DOHH2 (cell line): ENCODE measurements around the gene RIN3.
"Not testable (repeated sequence)": the region's sequence is repeated elsewhere in the genome, so short reads cannot be mapped to it uniquely, and the experiment has no call there.

Source experiments
- H3F3A ChIP-seq: fragments of 200-600 bp; sonication (generic), shearing (Covaris generic); 2 replicates; pipeline ENCODE4 v1.6.0; 2016; ENCODE audit warnings: antibody characterized with exemption, mild to moderate bottlenecking; ENCODE audit not compliant: control insufficient read depth, insufficient read depth
- H3K27ac ChIP-seq: fragments of 200-600 bp; sonication (generic); 2 replicates; pipeline ENCODE4 v1.5.1; 2014; ENCODE audit warnings: low read depth, mild to moderate bottlenecking, low read length, moderate library complexity
- H3K27me3 ChIP-seq: fragments of 200-600 bp; sonication (generic); 2 replicates; pipeline ENCODE4 v1.6.1; 2014; ENCODE audit warnings: mild to moderate bottlenecking, low read length, mixed read lengths; ENCODE audit not compliant: control insufficient read depth
- H3K36me3 ChIP-seq: fragments of 200-600 bp; sonication (generic); 2 replicates; pipeline ENCODE4 v1.6.1; 2014; ENCODE audit warnings: mild to moderate bottlenecking, low read length, moderate library complexity, mixed read lengths; ENCODE audit not compliant: control insufficient read depth
- H3K4me1 ChIP-seq: fragments of 200-600 bp; sonication (generic); 2 replicates; pipeline ENCODE4 v1.6.1; 2014; ENCODE audit warnings: mild to moderate bottlenecking, low read length, mixed read lengths; ENCODE audit not compliant: control insufficient read depth
- H3K4me2 ChIP-seq: fragments of 200-600 bp; sonication (generic); 2 replicates; pipeline ENCODE4 v1.6.0; 2014; ENCODE audit warnings: mild to moderate bottlenecking, low read length, moderate library complexity
- H3K4me3 ChIP-seq: fragments of 200-600 bp; sonication (generic); 2 replicates; pipeline ENCODE4 v1.5.1; 2014; ENCODE audit warnings: mild to moderate bottlenecking, low read length, mixed read lengths
- H3K79me2 ChIP-seq: fragments of 200-600 bp; sonication (generic); 2 replicates; pipeline ENCODE4 v1.6.1; 2014; ENCODE audit warnings: mild to moderate bottlenecking, low read length, mixed read lengths; ENCODE audit not compliant: control insufficient read depth
- H3K9me2 ChIP-seq: fragments of 200-600 bp; sonication (generic); replicated peaks from 2 replicates; pipeline ENCODE4 v1.6.1; 2014; ENCODE audit warnings: mild to moderate bottlenecking, low read length, mixed read lengths; ENCODE audit not compliant: control insufficient read depth
- H3K9me3 ChIP-seq: fragments of 200-600 bp; sonication (generic); 2 replicates; pipeline ENCODE4 v1.6.1; 2014; ENCODE audit warnings: antibody characterized with exemption, low read length, mixed read lengths; ENCODE audit not compliant: control insufficient read depth, insufficient read depth
- H4K20me1 ChIP-seq: fragments of 200-600 bp; sonication (generic); 2 replicates; pipeline ENCODE4 v1.6.0; 2014; ENCODE audit warnings: low read depth, mild to moderate bottlenecking, antibody characterized with exemption, low read length, moderate library complexity; ENCODE audit not compliant: control insufficient read depth, insufficient read depth
- EZH2phosphoT487 ChIP-seq: fragments of 200-600 bp; sonication (generic); IDR thresholded peaks from 2 replicates; pipeline ENCODE4 v1.6.1; 2017; ENCODE audit warnings: borderline replicate concordance, mild to moderate bottlenecking, antibody characterized with exemption, low read length, moderate library complexity, mixed read lengths
- TF ChIP-seq, protein P1 (sequence below): fragments of 200-600 bp; sonication (generic); IDR thresholded peaks from one replicate; pipeline ENCODE4 v1.5.1; 2014; ENCODE audit warnings: antibody characterized with exemption, mild to moderate bottlenecking, low read depth, low read length; ENCODE audit not compliant: poor library complexity, severe bottlenecking

Gene RIN3

DNA sequence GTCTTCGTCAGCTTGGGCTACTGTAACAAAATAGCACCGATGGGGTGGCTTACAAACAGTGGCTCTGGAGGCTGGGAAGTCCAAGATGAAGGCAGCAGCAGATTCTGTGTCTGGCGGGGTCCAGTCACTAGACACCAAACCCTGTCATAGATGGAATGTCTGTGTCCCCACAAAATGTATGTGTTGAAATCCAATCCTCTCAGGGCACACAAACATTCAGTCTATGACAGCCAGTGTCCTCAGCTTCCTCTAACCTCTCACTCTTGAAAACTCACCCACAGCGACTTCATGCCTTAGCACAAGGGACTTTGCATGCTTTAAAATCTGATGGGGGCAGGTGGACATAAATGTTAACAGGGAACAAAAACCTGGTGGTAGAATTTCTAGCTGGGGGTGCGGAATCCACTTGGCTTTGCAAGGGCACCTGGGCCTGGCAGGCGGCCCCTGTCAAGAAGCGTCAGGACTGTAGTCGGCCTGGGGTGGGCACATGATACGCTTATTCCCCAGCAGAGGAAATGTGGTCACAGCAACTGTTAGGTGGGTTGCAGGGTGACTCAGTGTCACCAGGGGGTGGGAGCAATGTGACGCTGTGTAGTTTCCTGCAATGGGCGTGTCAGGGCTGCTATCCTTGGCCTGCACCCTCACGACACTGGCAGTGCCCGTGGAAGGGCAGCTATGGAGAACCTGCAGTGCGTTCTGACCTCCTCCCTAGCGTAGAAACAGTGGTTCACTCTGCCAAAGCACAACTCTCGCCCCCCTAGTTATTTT lies 17.7 kb downstream of the RIN3 start:
- no peaks in the 10 kb centered on the region for H3F3A ChIP-seq
- no peaks in the 10 kb centered on the region for H3K36me3 ChIP-seq
- no peak overlapping the region for H3K27ac ChIP-seq
- no peaks in the 10 kb centered on the region for H3K9me2 ChIP-seq
- H3K4me1 ChIP-seq, result no peaks in the 10 kb centered on the region
- no peak for TF ChIP-seq EZH2phosphoT487
- TF ChIP-seq, protein P1, sequence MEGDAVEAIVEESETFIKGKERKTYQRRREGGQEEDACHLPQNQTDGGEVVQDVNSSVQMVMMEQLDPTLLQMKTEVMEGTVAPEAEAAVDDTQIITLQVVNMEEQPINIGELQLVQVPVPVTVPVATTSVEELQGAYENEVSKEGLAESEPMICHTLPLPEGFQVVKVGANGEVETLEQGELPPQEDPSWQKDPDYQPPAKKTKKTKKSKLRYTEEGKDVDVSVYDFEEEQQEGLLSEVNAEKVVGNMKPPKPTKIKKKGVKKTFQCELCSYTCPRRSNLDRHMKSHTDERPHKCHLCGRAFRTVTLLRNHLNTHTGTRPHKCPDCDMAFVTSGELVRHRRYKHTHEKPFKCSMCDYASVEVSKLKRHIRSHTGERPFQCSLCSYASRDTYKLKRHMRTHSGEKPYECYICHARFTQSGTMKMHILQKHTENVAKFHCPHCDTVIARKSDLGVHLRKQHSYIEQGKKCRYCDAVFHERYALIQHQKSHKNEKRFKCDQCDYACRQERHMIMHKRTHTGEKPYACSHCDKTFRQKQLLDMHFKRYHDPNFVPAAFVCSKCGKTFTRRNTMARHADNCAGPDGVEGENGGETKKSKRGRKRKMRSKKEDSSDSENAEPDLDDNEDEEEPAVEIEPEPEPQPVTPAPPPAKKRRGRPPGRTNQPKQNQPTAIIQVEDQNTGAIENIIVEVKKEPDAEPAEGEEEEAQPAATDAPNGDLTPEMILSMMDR, result no peak
- no peaks in the 10 kb centered on the region for H3K9me3 ChIP-seq
- H3K27me3 ChIP-seq, result no peaks in the 10 kb centered on the region; the same call in 1 of the 2 replicates
- no peak overlapping the region for H3K4me3 ChIP-seq
- H4K20me1 ChIP-seq, result no peaks in the 10 kb centered on the region
- H3K4me2 ChIP-seq, result no peak overlapping the region
- H3K79me2 ChIP-seq, result no peaks in the 10 kb centered on the region

DNA sequence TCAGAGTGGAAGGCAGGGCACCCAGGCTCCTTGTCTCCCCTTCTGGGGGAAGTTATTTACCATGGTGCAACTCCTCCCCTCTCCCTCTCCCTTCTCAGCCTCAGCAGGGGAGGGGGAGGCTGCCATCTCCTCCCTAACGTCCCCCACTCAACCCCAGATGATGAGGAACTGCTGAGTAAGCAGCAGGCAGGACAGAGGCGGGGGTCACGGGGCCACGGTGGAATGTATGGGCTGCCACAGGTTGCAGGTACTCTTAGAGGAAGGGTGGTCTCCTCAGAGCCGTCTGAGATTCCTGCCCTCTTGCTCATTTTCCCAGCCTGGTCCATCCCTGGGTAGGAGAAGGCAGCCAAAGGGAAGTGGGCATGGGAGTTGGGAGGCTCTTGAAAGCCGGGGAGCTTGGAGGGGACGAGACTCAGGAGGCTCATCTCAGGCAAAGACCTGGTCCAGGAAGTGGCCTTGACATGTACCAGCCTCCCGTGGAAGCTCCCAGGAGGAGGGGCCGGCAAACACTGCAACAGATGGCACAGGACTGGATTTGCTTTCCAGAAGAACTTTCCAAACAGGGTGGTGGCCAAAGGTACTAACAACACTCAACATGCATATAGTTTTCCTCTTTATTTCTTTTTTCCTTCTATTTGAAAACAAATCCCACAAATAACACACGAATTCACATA lies 19.0 kb downstream of the RIN3 start:
- no peaks in the 10 kb centered on the region for H3K9me3 ChIP-seq
- no peaks in the 10 kb centered on the region; the same call in 1 of the 2 replicates for H3K27me3 ChIP-seq
- no peaks in the 10 kb centered on the region for H3F3A ChIP-seq
- no peak overlapping the region for H3K4me3 ChIP-seq
- H3K27ac ChIP-seq, result no peak overlapping the region
- H3K9me2 ChIP-seq, result no peaks in the 10 kb centered on the region
- no peaks in the 10 kb centered on the region for H4K20me1 ChIP-seq
- H3K36me3 ChIP-seq, result no peaks in the 10 kb centered on the region
- no peaks in the 10 kb centered on the region for H3K4me1 ChIP-seq
- TF ChIP-seq, protein P1, result no peak
- no peak for TF ChIP-seq EZH2phosphoT487
- H3K79me2 ChIP-seq, result no peaks in the 10 kb centered on the region
- H3K4me2 ChIP-seq, result no peak overlapping the region

DNA sequence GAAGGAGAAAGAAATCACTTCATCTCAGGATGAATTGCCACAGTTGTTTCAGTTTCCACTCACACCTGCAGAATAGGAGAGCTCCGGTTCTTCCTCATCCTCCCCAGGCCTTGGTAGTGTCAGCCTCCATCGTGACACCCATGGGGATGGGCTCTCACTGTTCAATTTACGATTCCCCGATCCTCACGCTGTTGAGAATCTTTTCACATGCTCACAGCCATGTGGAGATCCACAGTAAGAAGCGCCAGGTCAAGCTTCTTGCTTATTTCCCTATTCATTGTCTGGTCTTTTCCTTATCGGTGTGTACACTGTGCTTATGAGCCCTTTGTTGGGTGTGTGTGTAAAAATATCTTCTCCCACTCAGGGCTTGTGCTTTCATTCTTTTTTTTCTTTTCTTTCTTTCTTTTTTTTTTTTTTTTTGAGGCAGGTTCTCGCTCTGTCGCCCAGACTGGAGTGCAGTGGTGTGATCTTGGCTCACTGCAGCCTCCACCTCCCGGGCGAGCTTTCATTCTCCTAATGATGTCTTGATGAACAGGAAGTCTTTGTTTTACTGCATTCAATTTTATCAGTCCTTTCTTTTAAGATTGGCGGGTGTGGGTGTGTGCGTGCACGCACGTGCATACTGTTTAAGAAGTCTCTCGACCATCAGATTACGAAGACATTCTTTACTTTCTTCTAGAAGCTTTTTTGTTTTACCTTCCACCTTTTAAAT lies 21.5 kb downstream of the RIN3 start:
- H3K79me2 ChIP-seq, result no peaks in the 10 kb centered on the region
- H4K20me1 ChIP-seq, result no peaks in the 10 kb centered on the region
- no peaks in the 10 kb centered on the region for H3K9me3 ChIP-seq
- no peaks in the 10 kb centered on the region; the same call in 1 of the 2 replicates for H3K27me3 ChIP-seq
- no peak overlapping the region for H3K4me2 ChIP-seq
- H3K9me2 ChIP-seq, result no peaks in the 10 kb centered on the region
- no peaks in the 10 kb centered on the region for H3K36me3 ChIP-seq
- H3F3A ChIP-seq, result no peaks in the 10 kb centered on the region
- TF ChIP-seq, protein P1, result no peak
- TF ChIP-seq EZH2phosphoT487, result no peak
- no peak overlapping the region for H3K4me3 ChIP-seq
- no peak overlapping the region for H3K27ac ChIP-seq
- H3K4me1 ChIP-seq, result peaks cover 10% of the 10 kb centered on the region

DNA sequence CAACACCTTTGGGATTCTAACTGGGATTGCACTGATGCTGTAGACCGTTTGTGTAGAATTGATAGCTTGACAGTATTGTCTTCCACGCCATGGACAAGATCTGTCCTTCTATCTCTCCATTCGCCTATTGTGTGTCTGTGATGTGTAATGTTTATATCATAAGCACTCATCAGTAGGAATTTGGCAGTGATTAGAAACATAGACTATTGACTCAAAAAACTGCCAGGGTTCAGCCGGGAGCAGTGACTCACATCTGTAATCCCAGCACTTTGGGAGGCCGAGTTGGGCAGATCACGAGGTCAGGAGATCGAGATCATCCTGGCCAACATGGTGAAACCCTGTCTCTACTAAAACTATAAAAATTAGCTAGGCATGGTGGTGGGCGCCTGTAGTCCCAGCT lies 22.6 kb downstream of the RIN3 start:
- not testable (repeated sequence) for H3K27ac ChIP-seq, H3K9me3 ChIP-seq, H3K9me2 ChIP-seq, H3K27me3 ChIP-seq, H3K4me3 ChIP-seq, H3K4me2 ChIP-seq, H3K36me3 ChIP-seq, H4K20me1 ChIP-seq, H3K79me2 ChIP-seq, H3F3A ChIP-seq, H3K4me1 ChIP-seq
